GM12878 (cell line): ENCODE measurements around the gene MAGIX. TPM values are rescaled to one million over a fixed set of nuclear protein-coding genes. Genes with fewer than 3 reads are reported as not detected.

Experiments used
- CBFB ChIP-seq: IDR thresholded peaks from 2 replicates; pipeline ENCODE4 v1.6.1; 2016; ENCODE audit warnings: antibody characterized with exemption, low read depth
- CHD2 ChIP-seq: IDR thresholded peaks from 2 replicates; pipeline ENCODE4 v1.6.1; 2011; ENCODE audit warnings: low read depth, low read length, improper control_type of control experiment, borderline replicate concordance
- EP300 ChIP-seq, 2 experiments: fragments of 150-350 bp in 1 of 2; IDR thresholded peaks; 2 replicates each; pipeline ENCODE4 v1.6.1; 2011 to 2012; ENCODE audit warnings: low read depth in 2 of 2, low read length in 2 of 2, borderline replicate concordance in 1 of 2, improper control_type of control experiment in 1 of 2, inconsistent platforms in 1 of 2; ENCODE audit not compliant: control insufficient read depth in 1 of 2
- HCFC1 ChIP-seq: fragments of 150-350 bp; IDR thresholded peaks from 2 replicates; pipeline ENCODE4 v1.6.1; 2014; ENCODE audit warnings: low read length
- HDAC2 ChIP-seq: fragments of 200-600 bp; sonication (generic); IDR thresholded peaks from 2 replicates; pipeline ENCODE4 v1.6.1; 2017
- IRF4 ChIP-seq: IDR thresholded peaks from 2 replicates; pipeline ENCODE4 v1.6.1; 2011; ENCODE audit warnings: low read depth, low read length
- KLF5 ChIP-seq: fragments of 450-650 bp; IDR thresholded peaks from 2 replicates; pipeline ENCODE4 v1.6.1; 2014; ENCODE audit warnings: mild to moderate bottlenecking; ENCODE audit not compliant: partially characterized antibody
- NFXL1 ChIP-seq: fragments of 450-650 bp; IDR thresholded peaks from 2 replicates; pipeline ENCODE4 v1.6.1; 2017; ENCODE audit warnings: antibody characterized with exemption, mild to moderate bottlenecking, borderline replicate concordance
- NFYB ChIP-seq: IDR thresholded peaks from 2 replicates; pipeline ENCODE4 v1.6.1; 2011; ENCODE audit warnings: low read depth, mild to moderate bottlenecking, low read length, improper control_type of control experiment, moderate library complexity; ENCODE audit not compliant: insufficient read depth
- POU2F2 ChIP-seq: IDR thresholded peaks from 3 replicates; pipeline ENCODE4 v1.6.1; 2011; ENCODE audit warnings: low read depth, mild to moderate bottlenecking, low read length, borderline replicate concordance
- RCOR1 ChIP-seq: conservative IDR thresholded peaks from 2 replicates; pipeline ENCODE4 v1.6.1; 2012; ENCODE audit warnings: low read depth, low read length, improper control_type of control experiment
- RUNX3 ChIP-seq: IDR thresholded peaks from 2 replicates; pipeline ENCODE4 v1.6.1; 2012; ENCODE audit warnings: low read length, inconsistent platforms
- SMARCA5 ChIP-seq: fragments of 450-650 bp; IDR thresholded peaks from 2 replicates; pipeline ENCODE4 v1.6.1; 2017; ENCODE audit warnings: mild to moderate bottlenecking
- SUPT20H ChIP-seq: IDR thresholded peaks from 2 replicates; pipeline ENCODE4 v1.6.1; 2011; ENCODE audit warnings: low read depth, mild to moderate bottlenecking, low read length, moderate library complexity, borderline replicate concordance; ENCODE audit not compliant: control insufficient read depth
- SUZ12 ChIP-seq: fragments of 200-600 bp; sonication (generic); IDR thresholded peaks from one replicate; pipeline ENCODE4 v1.6.1; 2018; ENCODE audit warnings: antibody characterized with exemption, mild to moderate bottlenecking; ENCODE audit not compliant: unreplicated experiment
- TCF7 ChIP-seq: IDR thresholded peaks from 2 replicates; pipeline ENCODE4 v1.6.1; 2014; ENCODE audit warnings: antibody characterized with exemption, borderline replicate concordance
- YBX1 ChIP-seq: fragments of 450-650 bp; IDR thresholded peaks from 2 replicates; pipeline ENCODE4 v1.6.1; 2016; ENCODE audit warnings: antibody characterized with exemption
- ZZZ3 ChIP-seq: IDR thresholded peaks from 2 replicates; pipeline ENCODE4 v1.6.1; 2011; ENCODE audit warnings: low read depth; ENCODE audit not compliant: control insufficient read depth, insufficient read length
- polyA plus RNA-seq, 11 experiments: library from polyadenylated mRNA; depleted of rRNA in 4 of 11; unstranded in 6 of 11; stranded (reverse) in 5 of 11; fragments of >200 nt; fragmentation: Nextera tagmentation in 4 of 11; fragmentation: Illumina TruSeq in 1 of 11; extraction: Ambion mirVana in 4 of 11; extraction: Trizol in 1 of 11; gene quantifications; 1 replicate in 1 of 11; 2 replicates in 10 of 11; pipeline versions ENCODE4 v1.2.1 to v1.2.3, GENCODE V29; 2011 to 2016; ENCODE audit warnings: inconsistent platforms in 2 of 11, missing spikeins in 2 of 11, low read depth in 1 of 11
- total RNA-seq, 4 experiments: library from RNA; depleted of rRNA in 3 of 4; stranded (reverse); fragments of >200 nt in 3 of 4; fragmentation: Illumina TruSeq in 1 of 4; extraction: Trizol in 1 of 4; gene quantifications; 2 replicates each; pipeline versions ENCODE4 v1.2.1 to v1.2.3, GENCODE V29; 2013 to 2021
- TF ChIP-seq, protein P1 (sequence below): IDR thresholded peaks from 2 replicates; pipeline ENCODE4 v1.6.1; 2012; ENCODE audit warnings: mild to moderate bottlenecking, low read depth, low read length
- TF ChIP-seq, protein P2 (sequence below): fragments of 450-650 bp; IDR thresholded peaks from 2 replicates; pipeline ENCODE4 v1.6.1; 2017; ENCODE audit warnings: borderline replicate concordance
- TF ChIP-seq, protein P3 (sequence below): fragments of 450-650 bp; IDR thresholded peaks from 2 replicates; pipeline ENCODE4 v1.6.1; 2017; ENCODE audit warnings: mild to moderate bottlenecking, moderate library complexity

The MAGIX gene
- total and polyA plus RNA-seq, 10 of the 15 experiments (the other 5 are each of a cell fraction or from before 2014, with no cell fraction given), result 0.03 to 2.5 (median 0.82) TPM

DNA sequence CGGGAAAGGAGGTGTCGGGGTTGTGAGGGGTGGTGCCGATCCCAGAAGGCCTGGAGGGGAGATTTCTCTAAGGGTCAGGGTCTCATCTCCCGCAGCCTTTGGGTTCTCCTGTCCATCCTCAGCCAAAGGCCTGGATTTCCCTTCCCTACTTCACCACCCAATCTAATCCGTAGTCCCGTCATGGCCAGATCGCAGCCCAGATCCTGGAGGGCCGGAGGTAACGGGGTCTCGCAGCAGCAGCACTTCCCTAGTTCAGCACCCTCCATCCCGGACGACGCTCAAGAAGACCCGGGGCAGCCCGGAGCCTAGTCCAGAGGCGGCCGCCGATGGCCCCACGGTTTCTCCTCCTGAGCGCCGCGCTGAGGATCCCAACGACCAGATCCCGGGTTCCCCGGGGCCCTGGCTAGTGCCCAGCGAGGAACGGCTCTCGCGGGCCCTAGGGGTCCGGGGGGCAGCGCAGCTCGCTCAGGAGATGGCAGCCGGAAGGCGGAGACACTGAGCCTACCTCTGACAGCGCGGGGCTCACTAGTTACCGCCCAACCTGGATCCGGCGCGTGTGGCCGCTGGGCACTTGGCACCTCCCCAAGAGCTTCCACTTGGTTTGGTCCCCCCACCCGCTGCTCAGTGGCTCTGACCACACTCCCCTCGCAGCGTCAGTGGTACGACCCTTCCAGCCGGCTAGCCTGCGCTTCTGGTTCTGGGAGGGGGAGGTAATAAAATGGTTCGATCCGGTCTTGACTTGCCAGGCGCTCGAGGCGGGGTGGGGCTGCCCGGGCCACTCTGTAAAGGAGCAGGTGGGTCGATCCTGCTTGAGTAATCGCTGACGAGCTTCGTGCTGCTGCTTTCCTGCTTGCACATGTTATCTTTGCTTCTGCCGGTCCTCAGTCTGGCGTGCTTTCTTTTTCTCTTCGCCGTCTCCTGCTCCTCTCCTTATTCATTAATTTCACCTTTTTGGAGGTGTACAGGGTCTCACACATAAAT is 3.6 kb downstream of the MAGIX start (continued):
- TF ChIP-seq SUZ12, result no peak
- no peak for TF ChIP-seq RCOR1
- no peak for TF ChIP-seq TCF7
- TF ChIP-seq ZZZ3, result no peak
- TF ChIP-seq YBX1, result no peak
- TF ChIP-seq, protein P1, sequence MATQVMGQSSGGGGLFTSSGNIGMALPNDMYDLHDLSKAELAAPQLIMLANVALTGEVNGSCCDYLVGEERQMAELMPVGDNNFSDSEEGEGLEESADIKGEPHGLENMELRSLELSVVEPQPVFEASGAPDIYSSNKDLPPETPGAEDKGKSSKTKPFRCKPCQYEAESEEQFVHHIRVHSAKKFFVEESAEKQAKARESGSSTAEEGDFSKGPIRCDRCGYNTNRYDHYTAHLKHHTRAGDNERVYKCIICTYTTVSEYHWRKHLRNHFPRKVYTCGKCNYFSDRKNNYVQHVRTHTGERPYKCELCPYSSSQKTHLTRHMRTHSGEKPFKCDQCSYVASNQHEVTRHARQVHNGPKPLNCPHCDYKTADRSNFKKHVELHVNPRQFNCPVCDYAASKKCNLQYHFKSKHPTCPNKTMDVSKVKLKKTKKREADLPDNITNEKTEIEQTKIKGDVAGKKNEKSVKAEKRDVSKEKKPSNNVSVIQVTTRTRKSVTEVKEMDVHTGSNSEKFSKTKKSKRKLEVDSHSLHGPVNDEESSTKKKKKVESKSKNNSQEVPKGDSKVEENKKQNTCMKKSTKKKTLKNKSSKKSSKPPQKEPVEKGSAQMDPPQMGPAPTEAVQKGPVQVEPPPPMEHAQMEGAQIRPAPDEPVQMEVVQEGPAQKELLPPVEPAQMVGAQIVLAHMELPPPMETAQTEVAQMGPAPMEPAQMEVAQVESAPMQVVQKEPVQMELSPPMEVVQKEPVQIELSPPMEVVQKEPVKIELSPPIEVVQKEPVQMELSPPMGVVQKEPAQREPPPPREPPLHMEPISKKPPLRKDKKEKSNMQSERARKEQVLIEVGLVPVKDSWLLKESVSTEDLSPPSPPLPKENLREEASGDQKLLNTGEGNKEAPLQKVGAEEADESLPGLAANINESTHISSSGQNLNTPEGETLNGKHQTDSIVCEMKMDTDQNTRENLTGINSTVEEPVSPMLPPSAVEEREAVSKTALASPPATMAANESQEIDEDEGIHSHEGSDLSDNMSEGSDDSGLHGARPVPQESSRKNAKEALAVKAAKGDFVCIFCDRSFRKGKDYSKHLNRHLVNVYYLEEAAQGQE, result no peak; the same call in 1 of the 2 replicates
- TF ChIP-seq EP300 (IDR thresholded peaks at IDR 0.05; ENCODE audit: borderline replicate concordance in 1 of 2, control insufficient read depth in 1 of 2, low read depth in 2 of 2, low read length in 2 of 2), result no peak
- peak; percentile 35; the same call in 1 of the 2 replicates for TF ChIP-seq RUNX3
- TF ChIP-seq, protein P2, sequence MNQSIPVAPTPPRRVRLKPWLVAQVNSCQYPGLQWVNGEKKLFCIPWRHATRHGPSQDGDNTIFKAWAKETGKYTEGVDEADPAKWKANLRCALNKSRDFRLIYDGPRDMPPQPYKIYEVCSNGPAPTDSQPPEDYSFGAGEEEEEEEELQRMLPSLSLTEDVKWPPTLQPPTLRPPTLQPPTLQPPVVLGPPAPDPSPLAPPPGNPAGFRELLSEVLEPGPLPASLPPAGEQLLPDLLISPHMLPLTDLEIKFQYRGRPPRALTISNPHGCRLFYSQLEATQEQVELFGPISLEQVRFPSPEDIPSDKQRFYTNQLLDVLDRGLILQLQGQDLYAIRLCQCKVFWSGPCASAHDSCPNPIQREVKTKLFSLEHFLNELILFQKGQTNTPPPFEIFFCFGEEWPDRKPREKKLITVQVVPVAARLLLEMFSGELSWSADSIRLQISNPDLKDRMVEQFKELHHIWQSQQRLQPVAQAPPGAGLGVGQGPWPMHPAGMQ, result no peak
- no peak for TF ChIP-seq NFXL1
- TF ChIP-seq HCFC1, result no peak
- TF ChIP-seq, protein P3, sequence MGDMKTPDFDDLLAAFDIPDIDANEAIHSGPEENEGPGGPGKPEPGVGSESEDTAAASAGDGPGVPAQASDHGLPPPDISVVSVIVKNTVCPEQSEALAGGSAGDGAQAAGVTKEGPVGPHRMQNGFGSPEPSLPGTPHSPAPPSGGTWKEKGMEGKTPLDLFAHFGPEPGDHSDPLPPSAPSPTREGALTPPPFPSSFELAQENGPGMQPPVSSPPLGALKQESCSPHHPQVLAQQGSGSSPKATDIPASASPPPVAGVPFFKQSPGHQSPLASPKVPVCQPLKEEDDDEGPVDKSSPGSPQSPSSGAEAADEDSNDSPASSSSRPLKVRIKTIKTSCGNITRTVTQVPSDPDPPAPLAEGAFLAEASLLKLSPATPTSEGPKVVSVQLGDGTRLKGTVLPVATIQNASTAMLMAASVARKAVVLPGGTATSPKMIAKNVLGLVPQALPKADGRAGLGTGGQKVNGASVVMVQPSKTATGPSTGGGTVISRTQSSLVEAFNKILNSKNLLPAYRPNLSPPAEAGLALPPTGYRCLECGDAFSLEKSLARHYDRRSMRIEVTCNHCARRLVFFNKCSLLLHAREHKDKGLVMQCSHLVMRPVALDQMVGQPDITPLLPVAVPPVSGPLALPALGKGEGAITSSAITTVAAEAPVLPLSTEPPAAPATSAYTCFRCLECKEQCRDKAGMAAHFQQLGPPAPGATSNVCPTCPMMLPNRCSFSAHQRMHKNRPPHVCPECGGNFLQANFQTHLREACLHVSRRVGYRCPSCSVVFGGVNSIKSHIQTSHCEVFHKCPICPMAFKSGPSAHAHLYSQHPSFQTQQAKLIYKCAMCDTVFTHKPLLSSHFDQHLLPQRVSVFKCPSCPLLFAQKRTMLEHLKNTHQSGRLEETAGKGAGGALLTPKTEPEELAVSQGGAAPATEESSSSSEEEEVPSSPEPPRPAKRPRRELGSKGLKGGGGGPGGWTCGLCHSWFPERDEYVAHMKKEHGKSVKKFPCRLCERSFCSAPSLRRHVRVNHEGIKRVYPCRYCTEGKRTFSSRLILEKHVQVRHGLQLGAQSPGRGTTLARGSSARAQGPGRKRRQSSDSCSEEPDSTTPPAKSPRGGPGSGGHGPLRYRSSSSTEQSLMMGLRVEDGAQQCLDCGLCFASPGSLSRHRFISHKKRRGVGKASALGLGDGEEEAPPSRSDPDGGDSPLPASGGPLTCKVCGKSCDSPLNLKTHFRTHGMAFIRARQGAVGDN, result no peak
- TF ChIP-seq CHD2, result no peak
- TF ChIP-seq POU2F2, result no peak
- TF ChIP-seq CBFB, result no peak
- TF ChIP-seq KLF5, result peak; percentile 97
- TF ChIP-seq IRF4, result no peak
- no peak for TF ChIP-seq SUPT20H
- TF ChIP-seq SMARCA5, result no peak
- TF ChIP-seq NFYB, result no peak
- TF ChIP-seq HDAC2, result no peak
